ENCODE results near the gene ARL10.
"Not testable (repeated sequence)": the region's sequence is repeated elsewhere in the genome, so short reads cannot be mapped to it uniquely, and the experiment has no call there.

The ARL10 gene

GRCh38 chr5:176400382-176401156 is 35.3 kb downstream of the ARL10 start:
- no peak overlapping the region for H3K4me3 ChIP-seq (ENCODE audit: low read depth, low read length)
- no peak for TF ChIP-seq CTCF (IDR thresholded peaks at IDR 0.05; ENCODE audit: low read depth, low read length)

GRCh38 chr5:176401281-176402205 is 36.3 kb downstream of the ARL10 start:
- TF ChIP-seq CTCF (IDR thresholded peaks at IDR 0.05; ENCODE audit: low read depth, low read length): no peak
- H3K4me3 ChIP-seq (ENCODE audit: low read depth, low read length): no peak overlapping the region

GRCh38 chr5:176405656-176406435 is 40.6 kb downstream of the ARL10 start:
- no peak overlapping the region for H3K4me3 ChIP-seq (ENCODE audit: low read depth, low read length)
- no peak for TF ChIP-seq CTCF (IDR thresholded peaks at IDR 0.05; ENCODE audit: low read depth, low read length)

- no peak for TF ChIP-seq CTCF (IDR thresholded peaks at IDR 0.05; ENCODE audit: low read depth, low read length)
- H3K4me3 ChIP-seq (ENCODE audit: low read depth, low read length): no peak overlapping the region
Measured at GRCh38 chr5:176406436-176407052, 41.3 kb downstream of the ARL10 start.

GRCh38 chr5:176407456-176408251 is 42.4 kb downstream of the ARL10 start:
- no peak for TF ChIP-seq CTCF (IDR thresholded peaks at IDR 0.05; ENCODE audit: low read depth, low read length)
- H3K4me3 ChIP-seq (ENCODE audit: low read depth, low read length): no peak overlapping the region

- not testable (repeated sequence) for H3K4me3 ChIP-seq (ENCODE audit: low read depth, low read length)
Measured at GRCh38 chr5:176408252-176408573, 42.9 kb downstream of the ARL10 start.

All from WI38 (cell line).